HG03159 (cell line): Measurements from ENCODE around the gene SFMBT2.

ENCODE experiments used
- ATAC-seq: cut with Tn5 transposase; IDR thresholded peaks from one replicate; pipeline ENCODE4 v1.9.1; 2021; ENCODE audit warnings: mild to moderate bottlenecking, moderate library complexity; ENCODE audit not compliant: unreplicated experiment

The SFMBT2 gene

GRCh38 chr10:7410862-7411670 lies at the start of gene SFMBT2:
TSS of gene SFMBT2 (minus strand) at chr10:7411034. CDS start at chr10:7381898, 29,136 bp downstream.
- peak; percentile 43 for ATAC-seq

DNA sequence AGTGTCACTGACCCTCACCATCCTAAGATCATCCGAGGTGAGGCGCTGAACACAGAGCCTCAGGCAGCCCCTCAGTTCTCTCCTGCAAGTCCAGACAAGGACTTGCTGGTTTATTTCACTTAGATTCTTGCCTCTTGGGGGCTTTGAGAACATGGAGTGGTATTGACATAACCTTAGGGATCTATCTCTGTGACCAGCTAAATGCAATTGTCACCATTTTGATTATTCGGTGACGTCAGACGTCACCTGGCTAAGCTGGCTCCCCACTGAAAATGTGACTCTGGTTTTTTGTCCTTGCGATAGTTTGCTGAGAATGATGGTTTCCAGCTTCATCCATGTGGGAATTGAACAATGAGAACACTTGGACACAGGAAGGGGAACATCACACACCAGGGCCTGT lies 49.2 kb upstream of the SFMBT2 start:
- ATAC-seq: no peak

DNA sequence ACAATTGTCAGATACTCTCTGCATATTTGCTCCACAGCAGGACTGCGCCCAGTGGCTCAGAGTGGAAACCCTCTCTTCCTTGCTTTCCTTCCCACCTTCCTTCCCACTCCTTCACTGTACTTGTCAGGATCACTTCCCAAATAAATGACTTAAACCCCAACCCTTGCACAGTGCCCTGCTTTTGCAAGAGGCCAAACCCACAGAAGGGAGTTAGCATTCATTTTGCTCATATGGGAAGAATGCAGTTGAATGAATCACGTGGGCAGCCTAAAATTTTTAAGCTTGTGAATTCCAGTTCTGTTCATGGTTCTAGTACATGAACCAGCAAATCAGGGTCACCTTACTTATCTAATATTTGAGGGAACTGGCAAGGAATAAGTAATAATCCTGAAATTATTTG lies 47.7 kb upstream of the SFMBT2 start:
- no peak for ATAC-seq

DNA sequence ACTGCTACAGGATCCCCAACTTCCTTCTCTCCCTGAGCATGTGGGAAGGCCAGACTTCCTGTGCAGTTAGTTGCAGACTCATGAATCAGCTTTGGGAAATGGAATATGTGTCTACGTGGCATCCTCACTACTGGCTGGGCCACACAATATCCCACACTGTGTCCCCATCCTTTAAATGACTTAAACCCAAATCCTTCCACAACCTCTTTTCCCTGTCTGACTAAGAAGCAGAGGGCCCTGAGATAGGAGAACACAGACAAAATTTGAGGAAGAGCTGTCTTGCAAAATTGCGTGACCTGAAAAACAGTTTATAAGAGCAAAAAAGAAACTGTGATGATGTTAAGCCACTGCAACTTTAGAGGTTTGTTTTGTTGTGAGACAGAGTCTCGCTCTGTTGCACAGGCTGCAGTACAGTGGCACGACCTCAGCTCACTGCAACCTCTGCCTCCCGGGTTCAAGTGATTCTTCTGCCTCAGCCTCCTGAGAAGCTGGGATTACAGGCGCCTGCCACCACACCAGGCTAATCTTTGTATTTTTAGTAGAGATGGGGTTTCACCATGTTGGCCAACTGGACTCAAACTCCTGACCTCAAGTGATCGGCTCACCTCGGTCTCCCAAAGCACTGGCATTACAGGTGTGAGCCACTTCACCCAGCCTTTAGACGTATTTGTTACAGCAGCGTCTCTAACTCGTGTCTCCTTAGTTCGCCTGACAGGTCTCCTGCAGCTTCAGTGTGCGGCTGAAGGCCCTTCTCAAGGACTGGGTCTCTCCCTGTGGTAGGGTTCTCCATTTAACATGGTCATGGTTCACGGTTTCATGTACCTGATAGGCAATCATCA lies 46.9 kb upstream of the SFMBT2 start:
- peak; percentile 75 for ATAC-seq

GRCh38 chr10:7449063-7449695 lies 38.3 kb upstream of the SFMBT2 start:
- ATAC-seq: no peak

DNA sequence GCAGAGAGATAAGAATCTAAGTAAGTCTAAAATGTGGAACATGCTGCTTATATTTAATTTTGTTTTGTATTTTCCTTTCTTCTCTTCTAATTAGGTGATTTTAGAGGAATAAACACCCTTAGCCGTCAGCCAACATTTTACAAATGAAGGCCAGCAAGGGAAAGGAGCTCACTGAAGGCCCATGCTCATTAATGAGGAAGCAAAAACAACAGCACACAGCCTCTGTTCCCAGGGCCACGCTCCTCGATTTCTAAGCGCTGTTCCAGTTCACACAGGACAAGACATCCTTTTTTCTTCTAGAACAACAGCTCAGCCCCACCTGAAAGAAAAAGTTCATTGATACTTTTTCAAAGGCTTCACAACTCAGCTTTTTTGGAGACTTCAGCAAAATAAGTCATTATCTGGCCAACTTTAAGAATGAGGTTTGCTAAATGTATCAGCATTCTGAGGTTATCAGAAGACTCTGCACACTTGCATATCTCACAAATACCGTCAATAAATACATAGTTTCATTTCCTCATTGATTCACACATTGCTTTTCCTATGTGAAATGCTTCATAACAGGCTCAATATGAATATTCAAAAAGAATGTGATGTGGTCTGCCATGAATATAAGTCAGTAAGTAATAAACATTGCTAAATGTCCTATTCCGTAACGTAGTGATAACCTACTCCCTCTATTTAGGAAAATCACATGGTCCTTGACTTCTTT lies 34.8 kb upstream of the SFMBT2 start:
- ATAC-seq: peak; percentile 79

- ATAC-seq: no peak
Observed at GRCh38 chr10:7444551-7445121, 33.8 kb upstream of the SFMBT2 start.

- no peak for ATAC-seq
Observed at GRCh38 chr10:7443036-7443435, 32.2 kb upstream of the SFMBT2 start.

DNA sequence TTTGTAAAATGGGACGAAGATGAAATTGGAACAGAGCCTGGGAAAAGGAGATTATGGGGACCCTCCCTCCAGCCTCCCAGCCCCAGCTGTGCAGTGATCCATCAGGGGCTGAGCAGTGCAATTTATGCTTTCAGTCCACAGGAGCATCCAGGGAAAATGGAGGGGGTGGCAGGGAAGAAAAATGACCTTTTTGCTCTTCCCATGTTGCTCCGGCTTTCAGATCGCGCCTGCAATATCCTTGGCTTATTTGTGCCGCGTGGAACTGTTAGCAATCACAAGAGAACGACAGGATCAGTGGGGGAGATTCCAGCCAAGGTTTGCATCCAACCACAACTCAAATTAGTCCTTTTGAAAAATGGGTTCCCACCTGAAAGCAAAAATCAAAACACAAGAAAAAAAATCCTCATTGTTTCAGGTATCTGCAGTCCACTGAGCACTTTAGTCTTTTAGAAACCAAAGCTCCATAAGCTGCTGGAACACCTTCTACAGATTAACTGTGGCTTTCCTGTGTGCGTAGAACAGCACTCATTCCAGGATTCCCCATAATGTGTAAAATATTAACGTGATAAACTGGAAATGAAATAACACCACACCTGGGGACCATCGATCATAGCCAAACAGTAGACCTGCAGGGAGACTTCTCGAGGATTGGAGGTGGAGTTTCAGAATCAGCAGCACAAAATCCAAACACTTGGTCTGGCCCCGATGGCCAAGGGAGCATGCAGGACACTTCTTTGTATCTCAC lies 30.7 kb upstream of the SFMBT2 start:
- no peak for ATAC-seq

DNA sequence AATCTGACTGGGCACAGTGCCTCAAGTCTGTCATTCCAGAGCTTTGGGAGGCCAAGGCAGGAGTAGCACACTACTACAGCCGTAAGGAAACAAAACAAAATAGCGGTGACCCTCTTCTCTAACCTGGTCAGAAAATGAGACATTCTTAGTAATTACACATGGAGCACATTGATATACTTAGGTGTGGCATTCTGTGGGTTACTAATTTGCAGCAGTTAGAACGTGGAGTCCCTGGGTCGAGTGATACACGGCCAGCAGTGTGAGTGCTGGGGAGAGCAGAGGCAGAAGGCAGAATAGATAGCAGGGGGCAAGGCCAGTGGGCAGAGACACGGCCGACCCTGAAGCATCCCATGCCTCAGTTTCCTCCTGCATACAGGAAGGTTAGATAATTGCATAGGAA lies 28.9 kb upstream of the SFMBT2 start:
- no peak for ATAC-seq

- ATAC-seq: no peak
Observed at GRCh38 chr10:7438196-7438986, 27.6 kb upstream of the SFMBT2 start.

DNA sequence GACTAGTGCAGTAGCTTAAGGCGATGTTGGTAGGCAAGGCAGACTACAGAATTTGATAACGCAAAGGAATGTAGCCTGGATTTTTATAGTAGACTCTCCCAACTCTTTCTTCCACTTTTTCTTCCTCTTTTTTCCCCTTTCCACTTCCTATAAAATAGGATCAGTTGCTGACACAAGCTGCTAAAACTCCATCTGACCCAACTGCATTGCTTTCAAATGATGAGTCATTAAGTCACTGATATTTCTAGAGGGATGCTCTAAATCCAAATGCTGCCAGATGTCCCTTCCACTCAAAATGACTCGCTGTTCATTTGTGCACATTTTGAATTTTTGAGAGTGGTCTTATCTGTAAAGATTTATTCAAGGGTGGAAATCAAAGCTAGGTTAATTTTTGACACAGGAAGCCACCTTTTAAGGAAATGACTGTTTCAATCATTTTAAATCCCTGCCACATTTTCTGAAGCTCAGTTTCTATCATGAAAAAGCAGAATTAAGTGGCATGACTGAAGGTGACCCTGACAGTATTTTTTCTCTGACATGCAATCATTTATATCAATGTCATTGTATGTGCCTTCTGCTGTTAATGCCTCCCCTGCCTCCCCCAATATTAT lies 25.8 kb upstream of the SFMBT2 start:
- ATAC-seq: no peak

- ATAC-seq: peak; percentile 72
Observed at GRCh38 chr10:7435674-7436073, 24.8 kb upstream of the SFMBT2 start.

DNA sequence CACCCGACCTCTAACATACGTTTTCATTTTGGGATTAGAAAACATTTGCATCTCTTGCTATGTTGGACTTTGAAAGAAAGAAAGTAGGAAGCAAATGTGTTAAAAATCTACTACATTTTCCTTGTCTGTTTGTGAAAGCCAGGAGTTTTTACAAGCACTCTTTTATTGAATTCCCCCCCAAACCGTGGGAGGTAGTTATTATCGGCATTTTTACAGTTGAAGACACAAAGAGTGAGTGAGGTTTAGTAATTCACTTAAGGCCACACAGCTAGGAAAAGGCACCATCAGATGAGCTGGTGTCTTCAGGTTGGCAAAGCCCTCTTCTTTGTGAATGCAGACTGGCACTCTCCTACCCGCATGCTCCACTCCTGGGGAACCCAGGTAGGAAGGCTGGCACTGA lies 23.5 kb upstream of the SFMBT2 start:
- no peak for ATAC-seq

GRCh38 chr10:7433861-7434260 lies 23.0 kb upstream of the SFMBT2 start:
- no peak for ATAC-seq

DNA sequence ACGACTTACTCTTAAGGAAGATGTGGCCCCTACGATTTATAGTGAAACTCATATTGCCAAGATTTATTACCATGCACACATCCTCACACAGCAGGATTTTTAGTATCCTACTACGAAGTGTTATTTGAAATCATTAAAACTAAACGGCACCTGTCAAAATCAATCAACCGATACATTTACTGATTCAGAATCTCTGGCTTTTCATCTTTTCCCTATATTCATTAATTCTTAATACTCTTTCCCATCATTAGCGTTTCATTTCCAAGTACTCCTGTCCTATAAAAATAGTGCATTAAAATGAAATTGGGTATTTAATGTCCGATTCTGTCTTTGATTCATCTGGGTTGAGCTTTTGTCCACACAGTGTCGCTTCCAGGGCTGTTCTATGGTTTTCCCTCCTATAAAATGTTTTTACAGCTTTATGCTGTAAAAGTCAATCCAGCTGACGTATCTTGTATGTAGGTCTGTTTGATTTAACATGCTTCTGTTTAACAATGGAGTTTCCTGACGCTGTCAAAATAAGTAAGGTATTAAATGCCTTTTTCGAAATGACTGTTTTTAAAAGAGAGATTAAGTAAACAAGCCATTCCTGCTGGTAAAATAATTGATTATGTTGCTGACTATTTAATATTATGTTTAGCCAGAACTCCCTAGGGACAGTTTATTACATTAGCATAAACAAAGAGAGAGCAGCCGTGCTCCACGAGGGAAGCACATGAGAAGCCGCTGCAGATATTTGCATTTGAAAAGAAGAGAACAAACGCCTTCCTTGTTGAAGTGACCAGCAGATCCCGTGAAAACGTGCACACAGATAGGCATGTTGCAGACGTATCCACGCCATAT lies 22.3 kb upstream of the SFMBT2 start:
- no peak for ATAC-seq

GRCh38 chr10:7428673-7429350 lies 18.0 kb upstream of the SFMBT2 start:
- ATAC-seq: no peak
